ENCODE data around the gene TCF12.

Gene TCF12

GRCh38 chr15:57321485-57321884 is 403.0 kb downstream of the TCF12 start:
- peaks cover 46% of the 10 kb centered on the region for H3K4me1 ChIP-seq (ENCODE audit: insufficient read depth, low read length, poor library complexity, severe bottlenecking)

GRCh38 chr15:57321973-57322601 is 403.6 kb downstream of the TCF12 start:
- H3K79me2 ChIP-seq (ENCODE audit: insufficient read depth, low read length), result no peaks in the 10 kb centered on the region
- no peaks in the 10 kb centered on the region for H3K27me3 ChIP-seq (ENCODE audit: insufficient read depth, low read length, poor library complexity, severe bottlenecking)
- peak overlapping the region; percentile 69; the same call in 1 of the 2 replicates for H2AFZ ChIP-seq (ENCODE audit: low read length)
- H3K4me3 ChIP-seq (ENCODE audit: low read length, poor library complexity, severe bottlenecking), result peak overlapping the region; percentile 37
- H3K9me2 ChIP-seq (replicated peaks; ENCODE audit: low read depth, low read length), result no peaks in the 10 kb centered on the region
- peak overlapping the region; percentile 68 for H3K4me2 ChIP-seq (ENCODE audit: low read depth, low read length, poor library complexity, severe bottlenecking)
- no peaks in the 10 kb centered on the region for H3K9me3 ChIP-seq (ENCODE audit: insufficient read depth, low read depth, low read length)
- peaks cover 46% of the 10 kb centered on the region for H3K4me1 ChIP-seq (ENCODE audit: insufficient read depth, low read length, poor library complexity, severe bottlenecking)
- H3F3A ChIP-seq (ENCODE audit: low read depth), result peaks cover 9% of the 10 kb centered on the region
- no peaks in the 10 kb centered on the region for H3K36me3 ChIP-seq (ENCODE audit: insufficient read depth, low read length)
- H4K20me1 ChIP-seq (ENCODE audit: insufficient read depth, low read length, poor library complexity, severe bottlenecking), result no peaks in the 10 kb centered on the region
- TF ChIP-seq CTCF (conservative IDR thresholded peaks at IDR 0.05; ENCODE audit: low read length) (no peak), EZH2phosphoT487 (IDR thresholded peaks at IDR 0.05; ENCODE audit: borderline replicate concordance) (no peak)
- peak overlapping the region; percentile 76 for H3K9ac ChIP-seq (ENCODE audit: low read depth, low read length, poor library complexity, severe bottlenecking)

More at GRCh38 chr15:57321485-57321884, 403.0 kb downstream of the TCF12 start:
- Histone ChIP-seq H3F3A (ENCODE audit: low read depth) (peaks cover 9% of the 10 kb centered on the region), H3K27me3 (ENCODE audit: insufficient read depth, low read length, poor library complexity, severe bottlenecking) (no peaks in the 10 kb centered on the region), H2AFZ (ENCODE audit: low read length) (0 out of 2 replicates have a peak overlapping the region, but pooled peaks have one; percentile 8), H3K36me3 (ENCODE audit: insufficient read depth, low read length) (no peaks in the 10 kb centered on the region), H4K20me1 (ENCODE audit: insufficient read depth, low read length, poor library complexity, severe bottlenecking) (no peaks in the 10 kb centered on the region), H3K9ac (ENCODE audit: low read depth, low read length, poor library complexity, severe bottlenecking) (peak overlapping the region; percentile 76), H3K4me2 (ENCODE audit: low read depth, low read length, poor library complexity, severe bottlenecking) (peak overlapping the region; percentile 68), H3K4me3 (ENCODE audit: low read length, poor library complexity, severe bottlenecking) (no peak overlapping the region), H3K79me2 (ENCODE audit: insufficient read depth, low read length) (no peaks in the 10 kb centered on the region), H3K9me3 (ENCODE audit: insufficient read depth, low read depth, low read length) (no peaks in the 10 kb centered on the region), H3K9me2 (replicated peaks; ENCODE audit: low read depth, low read length) (no peaks in the 10 kb centered on the region)
- no peak for TF ChIP-seq EZH2phosphoT487 (IDR thresholded peaks at IDR 0.05; ENCODE audit: borderline replicate concordance)
- no peak for TF ChIP-seq CTCF (conservative IDR thresholded peaks at IDR 0.05; ENCODE audit: low read length)

- no peaks in the 10 kb centered on the region for H3K9me2 ChIP-seq (replicated peaks; ENCODE audit: low read depth, low read length)
- H3K79me2 ChIP-seq (ENCODE audit: insufficient read depth, low read length), result no peaks in the 10 kb centered on the region
- TF ChIP-seq EZH2phosphoT487 (IDR thresholded peaks at IDR 0.05; ENCODE audit: borderline replicate concordance), result no peak
- no peak for TF ChIP-seq CTCF (conservative IDR thresholded peaks at IDR 0.05; ENCODE audit: low read length)
- H3K27me3 ChIP-seq (ENCODE audit: insufficient read depth, low read length, poor library complexity, severe bottlenecking), result no peaks in the 10 kb centered on the region
- H2AFZ ChIP-seq (ENCODE audit: low read length), result no peak overlapping the region
- H3F3A ChIP-seq (ENCODE audit: low read depth), result peaks cover 9% of the 10 kb centered on the region
- H3K4me3 ChIP-seq (ENCODE audit: low read length, poor library complexity, severe bottlenecking), result peak overlapping the region; percentile 37
- H4K20me1 ChIP-seq (ENCODE audit: insufficient read depth, low read length, poor library complexity, severe bottlenecking), result no peaks in the 10 kb centered on the region
- H3K4me1 ChIP-seq (ENCODE audit: insufficient read depth, low read length, poor library complexity, severe bottlenecking), result peaks cover 46% of the 10 kb centered on the region
- H3K9ac ChIP-seq (ENCODE audit: low read depth, low read length, poor library complexity, severe bottlenecking), result peak overlapping the region; percentile 76
- H3K4me2 ChIP-seq (ENCODE audit: low read depth, low read length, poor library complexity, severe bottlenecking), result peak overlapping the region; percentile 68
- no peaks in the 10 kb centered on the region for H3K36me3 ChIP-seq (ENCODE audit: insufficient read depth, low read length)
- H3K9me3 ChIP-seq (ENCODE audit: insufficient read depth, low read depth, low read length), result no peaks in the 10 kb centered on the region
These were observed 404.3 kb downstream of the TCF12 start for GRCh38 chr15:57322602-57323250.
